Right forelimb (tissue), 1 donor: ENCODE measurements around the gene PRL.

ENCODE experiments used
- DNase-seq: peaks from one replicate; pipeline ENCODE4 v3.0.0-alpha.2; 2018

Gene PRL

DNA sequence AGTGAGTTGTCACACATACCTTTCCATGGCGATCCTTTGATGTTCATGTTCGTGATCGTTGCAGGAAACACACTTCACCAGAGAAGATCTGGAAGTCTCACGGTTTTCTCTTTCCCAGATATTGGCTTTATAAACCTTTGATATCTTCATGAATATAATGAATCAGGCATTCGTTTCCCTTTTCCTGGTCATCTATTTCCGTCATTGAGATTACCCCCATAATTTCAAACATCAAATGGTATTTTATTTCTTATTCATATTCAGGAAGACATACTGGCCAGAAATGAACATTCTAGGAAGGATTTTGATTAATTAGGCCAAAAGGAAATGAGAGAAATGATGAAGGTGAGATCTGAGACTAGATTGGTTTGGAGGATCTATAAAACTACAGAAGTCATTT lies at the start of gene PRL:
PRL (minus strand) TSS at position 101 of the 400 bp plus-strand sequence; CDS start at position 47, 54 bp downstream.
- no peak for DNase-seq

DNA sequence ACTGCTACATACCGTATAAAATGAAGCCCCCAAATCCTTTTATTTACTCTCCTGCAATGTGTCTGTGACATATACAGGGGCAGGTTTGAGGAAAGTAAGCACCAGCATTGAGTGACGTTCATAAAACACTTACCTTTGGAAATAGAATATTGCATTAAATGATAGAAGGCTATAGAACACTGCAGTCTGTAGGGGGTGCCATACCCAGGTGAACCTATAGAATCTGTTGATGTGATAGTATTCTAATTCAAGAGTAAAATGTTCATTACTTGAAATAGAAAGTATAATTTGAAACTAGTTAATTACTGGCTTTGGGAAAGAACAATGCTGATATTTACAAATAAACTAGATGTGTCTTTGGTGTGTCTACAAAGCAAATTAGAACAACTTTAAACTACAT lies 47.0 kb upstream of the PRL start:
- DNase-seq = no peak

DNA sequence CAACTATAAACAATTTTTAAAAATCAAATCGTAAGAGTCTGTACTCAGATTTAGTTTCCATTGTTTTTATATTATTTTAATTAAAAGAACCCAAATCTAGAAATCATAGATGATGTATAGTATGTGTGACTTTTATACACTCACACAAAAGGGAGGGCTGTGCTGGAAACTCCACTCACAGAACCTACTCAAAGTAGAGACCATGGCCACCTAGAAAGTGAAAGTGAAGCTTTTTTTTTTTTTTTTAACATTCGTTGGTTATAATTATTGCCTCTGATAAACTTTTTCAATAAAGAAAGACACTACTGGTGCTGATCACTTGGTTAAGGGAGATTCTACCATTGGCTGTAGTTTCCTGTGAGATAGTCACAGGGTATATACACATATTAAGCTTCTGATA lies 37.9 kb upstream of the PRL start:
- no peak for DNase-seq

GRCh38 chr6:22333802-22334201 lies 37.0 kb upstream of the PRL start:
- DNase-seq = no peak

- DNase-seq = no peak
Measured at GRCh38 chr6:22332711-22333110, 35.9 kb upstream of the PRL start.

DNA sequence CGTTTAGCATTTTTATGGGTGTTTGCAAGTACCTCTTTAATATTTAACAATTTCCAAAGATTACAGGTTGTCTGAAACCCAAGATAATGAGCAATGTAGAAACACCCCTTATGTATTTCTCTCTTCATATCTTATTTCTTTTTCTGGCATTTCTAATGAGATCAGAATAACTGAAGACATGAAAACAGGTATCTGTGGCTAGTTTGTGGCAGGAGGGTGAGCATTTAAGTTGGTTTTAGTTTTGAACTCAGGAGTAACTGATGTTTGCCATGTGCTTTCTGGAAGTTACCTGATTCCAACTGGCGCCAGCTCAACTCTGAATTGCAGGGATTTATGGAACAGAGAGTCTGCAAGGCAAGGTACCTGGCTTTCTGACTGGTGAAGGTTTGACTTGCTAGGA lies 35.4 kb upstream of the PRL start:
- no peak for DNase-seq

DNA sequence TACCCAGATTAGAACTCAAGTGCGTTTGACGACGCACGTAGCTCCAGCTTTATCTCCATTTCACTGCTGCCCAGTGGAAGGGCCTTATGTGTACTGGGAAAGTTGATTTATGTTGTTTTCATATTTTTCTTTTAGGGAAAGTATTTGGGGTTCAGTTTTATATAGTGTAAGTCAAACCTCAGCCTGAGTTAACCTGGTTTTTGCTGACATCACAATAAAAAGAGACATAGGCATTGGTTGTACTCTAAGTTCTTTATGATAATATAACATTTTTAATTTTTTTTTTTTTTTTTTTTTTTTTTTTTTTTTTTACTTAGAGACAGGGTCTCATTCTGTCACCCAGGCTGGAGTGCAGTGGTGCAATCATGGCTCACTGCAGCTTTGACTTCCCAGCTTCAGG lies 34.1 kb upstream of the PRL start:
- DNase-seq = no peak

- DNase-seq = no peak
Measured at GRCh38 chr6:22328474-22328873, 31.6 kb upstream of the PRL start.

DNA sequence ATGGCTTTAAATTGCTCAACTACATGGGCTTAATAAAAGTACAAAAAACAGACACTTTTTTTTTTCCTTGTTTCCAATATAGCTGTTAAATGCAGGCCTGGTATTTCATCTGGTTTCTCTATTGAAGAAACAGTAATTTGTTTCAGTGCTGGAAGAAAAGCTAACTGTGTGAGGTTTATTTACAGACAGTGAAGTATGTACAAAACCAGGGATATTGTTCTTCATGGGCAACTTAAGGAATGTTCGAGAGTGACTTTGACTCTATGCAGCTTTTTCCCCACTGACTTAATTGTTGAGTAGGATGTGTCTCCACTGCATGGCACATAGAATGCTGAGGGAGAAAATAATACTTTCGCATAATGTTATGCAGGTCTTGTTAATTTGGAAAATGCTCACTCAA lies 31.0 kb upstream of the PRL start:
- DNase-seq = no peak

DNA sequence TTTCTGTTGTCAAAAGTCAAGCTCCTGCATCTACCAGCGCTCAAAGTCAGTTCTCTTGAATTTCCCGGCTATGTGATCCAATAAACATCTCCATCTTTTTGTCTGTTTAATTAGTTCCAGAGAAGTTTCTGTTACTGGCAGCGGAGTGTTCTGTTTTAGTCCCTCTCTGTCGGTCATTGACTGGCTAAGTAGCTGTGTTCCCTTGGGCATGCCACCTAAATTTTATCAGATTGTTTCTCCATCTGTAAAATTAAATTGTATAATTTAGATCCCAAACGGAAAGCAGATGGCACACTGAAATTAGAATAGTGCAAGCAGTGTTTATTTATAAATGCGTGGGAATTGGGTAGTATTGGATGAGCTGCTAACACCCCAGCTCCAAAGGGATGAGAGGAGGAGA lies 29.7 kb upstream of the PRL start:
- DNase-seq = no peak

- DNase-seq = no peak
Measured at GRCh38 chr6:22325481-22325880, 28.6 kb upstream of the PRL start.

GRCh38 chr6:22323848-22324247 lies 27.0 kb upstream of the PRL start:
- no peak for DNase-seq

- no peak for DNase-seq
Measured at GRCh38 chr6:22322103-22323030, 25.5 kb upstream of the PRL start.

GRCh38 chr6:22320750-22321149 lies 23.9 kb upstream of the PRL start:
- DNase-seq = no peak

GRCh38 chr6:22318404-22318803 lies 21.6 kb upstream of the PRL start:
- no peak for DNase-seq

GRCh38 chr6:22313796-22314195 lies 17.0 kb upstream of the PRL start:
- no peak for DNase-seq

DNA sequence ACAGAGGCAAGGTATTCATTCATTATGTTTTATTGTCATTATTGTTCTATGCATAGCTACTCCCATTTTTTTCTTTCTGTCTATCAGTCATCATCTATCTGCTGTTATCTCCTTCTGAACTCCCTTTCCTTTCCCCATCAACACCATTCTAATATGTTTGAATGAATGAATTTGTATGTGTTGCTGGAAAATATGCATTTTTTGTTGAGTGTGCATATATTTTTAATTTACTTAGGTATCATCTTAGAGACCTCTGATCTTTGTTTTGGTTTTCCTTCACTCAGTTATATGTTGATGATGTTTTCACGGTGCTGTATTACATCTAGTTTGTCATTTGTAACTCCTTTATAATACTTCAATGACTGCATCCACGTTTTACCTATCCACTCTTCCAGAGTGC lies 12.1 kb upstream of the PRL start:
- DNase-seq = no peak

DNA sequence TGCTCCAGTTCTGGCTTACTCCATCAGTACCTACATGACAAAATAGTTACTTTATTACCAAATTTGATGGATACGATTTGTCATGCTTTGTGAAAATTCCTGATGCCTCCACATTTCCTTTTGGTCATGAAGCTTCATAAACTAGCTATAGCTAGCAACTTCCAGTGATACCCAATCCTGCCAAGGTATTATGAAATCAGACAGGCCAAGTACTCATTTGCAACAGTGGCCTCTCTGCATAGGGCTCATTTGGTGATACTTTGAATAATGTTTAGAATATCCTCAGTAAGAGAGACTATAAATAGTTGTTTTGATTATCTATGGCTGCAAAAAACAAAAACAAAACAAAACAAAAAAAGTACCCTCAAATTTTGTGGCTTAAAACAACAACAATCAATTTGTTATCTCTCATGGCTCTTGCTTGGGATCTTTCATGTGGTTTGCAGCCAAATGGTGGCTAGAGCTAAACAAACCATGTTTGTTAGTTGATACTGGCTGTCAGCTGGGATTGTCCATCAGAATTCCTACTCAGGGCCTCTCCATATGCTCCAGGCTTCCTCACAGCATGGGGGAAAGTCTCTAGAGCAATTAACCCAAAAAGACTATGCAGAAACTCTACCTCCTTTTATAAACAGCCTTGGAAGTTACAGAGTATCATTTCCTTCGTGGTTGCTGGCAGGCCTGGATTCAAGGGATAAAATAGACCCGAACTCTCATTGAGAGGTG lies 10.1 kb upstream of the PRL start:
- no peak for DNase-seq

GRCh38 chr6:22302838-22303237 lies 6.0 kb upstream of the PRL start:
- DNase-seq = no peak

- DNase-seq = no peak
Measured at GRCh38 chr6:22300273-22300998, 3.6 kb upstream of the PRL start.

DNA sequence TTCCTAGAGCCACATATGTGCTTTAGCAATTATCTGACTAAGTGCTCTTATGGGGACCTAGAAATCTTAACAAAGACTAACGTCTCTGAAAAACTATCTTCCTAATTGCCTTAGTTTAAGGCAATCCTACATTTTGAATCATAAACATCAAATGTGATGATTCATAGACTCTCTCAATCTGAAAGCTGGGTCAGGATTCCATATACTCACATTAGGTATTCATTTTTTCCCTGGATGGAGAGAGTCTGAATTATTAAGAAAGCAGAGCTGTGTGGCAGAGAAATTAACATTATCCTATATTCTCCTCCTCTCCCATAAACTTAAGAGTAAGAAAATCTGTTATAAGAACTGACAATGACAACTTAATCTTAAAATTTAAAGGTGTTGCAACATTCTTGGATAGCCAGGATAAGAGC lies 1.6 kb upstream of the PRL start:
- DNase-seq = no peak

- DNase-seq = no peak
Measured at GRCh38 chr6:22296067-22296466, 769 bp downstream of the PRL start.

- no peak for DNase-seq
Measured at GRCh38 chr6:22295145-22295544, 1.7 kb downstream of the PRL start.

GRCh38 chr6:22294301-22294700 lies 2.5 kb downstream of the PRL start:
- no peak for DNase-seq
